A549 treated with Hydrocortisone at 1 μM for 4 hours (cell line): ENCODE data around the gene BCOR. TPM values are rescaled to one million over a fixed set of nuclear protein-coding genes. Genes with fewer than 3 reads are reported as not detected.

Experiments
- total RNA-seq: library from RNA; stranded (reverse); fragments of 200-300 nt; extraction: Qiagen RNA extraction; gene quantifications from 5 replicates; pipeline ENCODE4 v1.2.3, GENCODE V29; 2022

Gene BCOR
- total RNA-seq, result 22.2 to 35.9 TPM (median 24.4 TPM) in 5 replicates

GRCh38 chrX:40097504-40098263 is at the start of gene BCOR:
Gene BCOR, minus strand, starts transcription at chrX:40097958. Its CDS starts 20,029 bp downstream, at chrX:40077929.

